GM18499 (cell line): Measurements from ENCODE around the gene CLEC2B.

Source experiments
- ATAC-seq: cut with Tn5 transposase; IDR thresholded peaks from one replicate; pipeline ENCODE4 v1.9.1; 2021; ENCODE audit warnings: moderate number of reproducible peaks; ENCODE audit not compliant: insufficient read depth, unreplicated experiment

The CLEC2B gene

DNA sequence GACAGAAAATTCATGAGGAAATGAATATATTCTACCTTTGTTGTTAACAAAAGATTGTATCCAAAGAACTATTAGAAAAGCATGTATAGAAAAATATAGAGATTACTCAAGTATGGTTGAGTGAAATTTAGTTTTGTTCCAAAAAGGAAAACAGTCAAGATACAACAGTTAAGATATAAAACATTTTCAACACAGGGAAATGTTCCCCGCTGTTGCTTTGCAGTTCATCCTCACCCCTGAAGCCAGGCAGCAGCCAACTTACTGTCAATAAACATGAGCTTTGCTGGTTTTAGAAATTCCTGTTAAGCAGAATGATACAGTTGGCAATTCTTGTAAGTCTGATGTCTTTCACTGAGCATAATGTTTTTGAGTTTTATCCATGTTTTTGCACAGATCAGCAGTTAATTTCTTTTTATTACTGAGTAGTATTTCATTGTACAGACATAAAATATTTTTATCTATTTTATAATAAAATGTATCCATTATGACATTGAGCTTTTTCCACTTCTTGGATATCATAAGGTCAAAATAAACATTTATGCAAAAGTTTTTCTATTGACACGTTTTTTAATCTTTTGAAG lies 1.2 kb upstream of the CLEC2B start:
- ATAC-seq, result no peak

DNA sequence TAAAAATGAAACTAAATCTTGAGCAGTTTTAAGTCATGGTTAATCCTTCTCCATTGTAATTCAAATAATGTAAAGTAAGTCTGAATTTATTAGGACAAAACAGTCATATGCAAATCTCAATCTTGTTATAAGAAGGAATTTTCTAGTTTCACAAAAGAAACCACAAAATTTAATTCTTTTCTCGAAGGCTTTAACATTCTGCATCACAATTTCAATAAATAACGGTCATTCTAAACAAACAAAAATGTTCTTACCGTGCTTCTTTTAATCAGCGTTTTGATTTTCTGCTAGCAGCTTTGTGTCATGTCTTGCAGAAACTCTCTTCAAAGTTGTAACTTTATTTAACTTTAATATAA lies 225 bp downstream of the CLEC2B start:
- no peak for ATAC-seq

DNA sequence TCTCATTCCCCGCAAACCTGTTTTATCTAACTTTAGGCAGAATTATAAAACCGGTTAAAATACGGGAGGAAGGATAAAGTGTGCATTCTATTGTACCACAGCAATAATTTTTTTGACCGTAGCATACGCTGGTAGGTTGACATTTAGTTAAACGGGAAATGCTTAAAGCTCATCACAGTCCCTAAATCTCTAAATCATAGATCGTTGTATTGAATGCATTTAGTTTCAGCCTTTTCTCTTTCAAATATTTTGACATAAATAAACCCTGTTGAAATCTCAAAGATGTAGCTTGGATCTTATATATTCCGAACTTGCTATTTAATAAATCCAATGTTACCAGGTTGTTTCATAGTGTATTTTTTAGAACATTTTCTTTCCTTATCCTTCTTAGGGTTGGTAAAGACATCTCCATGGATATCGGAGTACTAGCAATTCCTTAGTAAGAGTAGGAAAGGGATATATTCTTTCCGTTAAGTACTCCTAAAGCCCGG lies 798 bp downstream of the CLEC2B start:
- no peak for ATAC-seq

DNA sequence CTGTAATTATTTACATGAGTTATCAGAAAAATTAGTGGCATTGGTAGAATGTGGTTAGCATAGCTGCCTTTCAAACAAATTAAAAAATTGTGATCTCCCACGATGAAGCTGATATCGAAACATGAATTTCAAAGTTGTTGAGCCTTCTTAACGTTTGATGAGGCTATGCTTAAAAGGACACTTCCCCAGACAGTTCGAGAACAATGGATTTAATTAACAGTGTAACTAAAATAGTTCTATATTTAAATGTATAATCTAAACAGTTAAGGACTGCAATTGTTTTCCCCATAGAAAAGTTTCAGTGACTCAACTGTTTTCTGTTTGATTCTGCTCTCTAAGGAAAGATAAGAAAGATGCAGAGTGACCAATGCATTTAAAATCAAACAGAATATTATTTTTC lies 1.6 kb downstream of the CLEC2B start:
- no peak for ATAC-seq

DNA sequence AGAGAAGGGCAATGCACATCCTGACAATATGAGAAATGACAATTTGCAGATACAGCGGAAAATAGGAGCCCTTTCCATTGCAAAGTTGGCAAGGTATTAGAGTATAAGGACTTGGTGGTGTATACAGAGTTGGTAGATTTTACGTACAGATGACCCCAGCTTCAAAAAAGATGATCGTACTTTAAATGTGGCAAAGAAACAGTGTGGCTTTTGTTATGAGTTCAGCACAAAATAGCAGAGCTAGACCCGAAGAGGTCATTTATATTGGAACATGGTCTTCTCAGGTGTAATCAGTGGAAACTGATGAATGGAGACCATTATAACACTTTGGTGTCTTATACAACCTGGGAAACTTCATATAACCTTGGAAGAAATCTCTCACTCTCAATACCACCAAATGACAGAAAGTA lies 2.3 kb downstream of the CLEC2B start:
- ATAC-seq, result no peak

DNA sequence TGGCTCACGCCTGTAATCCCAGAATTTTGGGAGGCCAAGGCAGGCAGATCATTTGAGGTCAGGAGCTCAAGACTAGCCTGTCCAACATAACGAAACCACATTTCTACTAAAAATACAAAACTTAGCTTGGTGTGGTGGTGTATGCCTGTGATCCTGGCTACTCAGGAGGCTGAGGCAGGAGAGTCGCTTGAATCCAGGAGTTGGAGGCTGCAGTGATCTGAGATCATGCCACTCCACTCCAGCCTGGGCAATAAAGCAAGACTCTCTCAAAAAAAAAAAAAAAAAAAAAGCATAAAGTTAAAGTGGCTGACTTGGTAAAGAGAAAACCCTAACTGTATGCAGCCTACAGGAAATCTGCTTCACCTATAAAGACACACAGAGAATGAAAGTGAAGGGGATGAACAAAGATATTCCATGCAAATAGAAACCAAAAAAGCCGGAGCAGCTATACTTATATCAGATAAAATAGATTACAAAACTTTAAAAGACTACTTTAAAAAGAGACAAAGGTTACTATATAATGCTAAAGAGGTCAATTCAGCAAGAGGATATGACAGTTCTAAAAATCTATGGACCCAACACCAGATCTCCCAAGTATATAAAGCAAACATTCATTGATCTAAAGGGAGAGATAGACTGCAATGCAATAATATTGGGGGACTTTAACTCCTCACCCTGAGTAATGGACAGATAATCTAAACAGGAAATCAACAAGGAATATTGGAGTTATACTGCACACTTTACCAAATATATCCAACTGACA lies 4.1 kb downstream of the CLEC2B start:
- ATAC-seq, result no peak

DNA sequence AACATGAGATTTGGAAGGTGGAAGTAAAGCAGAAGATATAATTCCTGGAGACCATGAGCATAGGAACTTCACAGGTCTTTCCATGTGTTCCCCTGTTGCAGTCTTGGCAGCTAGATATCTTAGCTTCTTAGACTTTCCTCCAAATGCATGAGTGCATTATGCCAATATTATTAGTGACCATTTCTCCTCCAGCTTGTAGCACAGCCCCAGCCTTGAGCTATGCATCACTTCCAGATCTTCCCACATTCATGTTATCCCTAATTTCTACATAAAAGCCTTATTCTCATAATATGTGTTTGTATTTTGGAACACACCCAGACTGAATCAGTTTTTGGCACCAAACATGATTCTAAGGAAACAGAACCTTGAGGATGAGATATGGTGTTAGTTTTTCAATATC lies 11.0 kb downstream of the CLEC2B start:
- ATAC-seq, result no peak

DNA sequence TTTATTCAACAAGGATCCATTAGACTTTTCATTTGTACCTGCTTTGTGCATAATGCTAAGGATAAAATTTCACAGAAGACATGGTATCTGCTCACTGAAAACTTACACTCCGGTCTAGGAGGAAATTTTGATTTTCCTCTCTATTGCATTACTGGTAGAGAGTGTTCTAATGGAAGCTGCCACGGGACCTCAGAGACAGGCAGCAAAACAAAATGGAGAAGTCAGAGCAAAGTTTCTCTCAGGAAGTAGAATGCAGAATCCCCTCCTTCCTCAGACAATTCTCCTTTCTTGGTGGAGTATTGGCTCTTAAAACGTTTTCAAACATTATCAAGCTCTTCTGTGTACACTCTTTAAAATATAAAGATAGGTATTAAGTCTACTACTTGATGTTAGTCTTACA lies 12.3 kb downstream of the CLEC2B start:
- no peak for ATAC-seq

DNA sequence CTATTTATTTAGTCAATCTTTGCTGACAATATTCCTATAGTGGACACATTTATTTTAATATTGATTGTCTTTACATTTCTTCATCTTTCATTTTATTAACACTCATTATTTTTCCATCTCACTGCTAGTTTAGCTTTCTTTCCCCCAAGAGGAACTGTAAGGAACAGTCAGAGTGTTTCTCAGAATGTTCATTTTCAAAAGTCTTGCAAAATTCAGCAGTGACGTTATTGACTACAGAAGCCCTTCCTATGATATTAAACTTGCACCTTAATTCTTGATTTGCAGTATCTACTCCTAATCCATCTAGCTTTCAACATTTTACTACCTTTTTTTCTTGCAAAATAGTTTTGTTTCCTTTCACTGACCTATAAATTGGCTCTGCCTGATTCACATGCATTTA lies 13.0 kb downstream of the CLEC2B start:
- ATAC-seq, result no peak

DNA sequence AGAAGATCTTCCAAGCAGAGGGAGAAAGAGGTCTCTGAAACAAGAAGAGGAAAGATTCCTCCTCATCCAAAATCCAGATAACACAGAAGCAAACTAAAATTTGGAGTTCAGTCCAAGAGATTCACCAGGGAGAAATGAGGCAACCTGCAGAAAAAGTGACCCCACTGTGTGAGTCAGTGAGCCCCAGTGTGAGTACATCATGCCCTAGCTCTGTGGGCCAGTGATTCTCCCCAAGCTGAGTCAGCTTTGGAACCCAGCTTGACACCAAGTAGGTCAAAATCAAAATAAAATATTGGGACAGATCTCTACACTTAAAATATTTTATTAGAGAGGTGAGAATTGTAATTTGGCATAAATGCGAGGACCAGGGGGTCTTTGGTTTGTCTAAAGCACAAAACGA lies 17.2 kb downstream of the CLEC2B start:
- ATAC-seq, result no peak

DNA sequence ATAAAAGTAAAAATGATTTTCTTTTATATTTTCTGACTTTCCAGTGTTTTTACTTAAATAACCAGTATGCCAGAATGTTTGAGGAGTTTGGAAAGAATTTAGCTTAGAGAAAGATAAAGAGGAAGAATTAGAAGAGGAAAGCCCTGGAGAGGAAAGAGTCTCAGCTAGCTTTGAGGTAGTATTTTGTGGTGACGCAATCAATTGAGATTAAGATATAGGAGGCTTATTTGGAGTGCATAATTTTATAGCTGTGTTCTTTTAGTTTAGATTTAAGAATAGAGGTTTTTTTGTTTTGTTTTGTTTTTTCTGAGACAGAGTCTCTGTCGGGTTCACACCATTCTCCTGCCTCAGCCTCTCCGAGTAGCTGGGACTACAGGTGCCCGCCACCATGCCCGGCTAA lies 18.1 kb downstream of the CLEC2B start:
- ATAC-seq, result no peak

DNA sequence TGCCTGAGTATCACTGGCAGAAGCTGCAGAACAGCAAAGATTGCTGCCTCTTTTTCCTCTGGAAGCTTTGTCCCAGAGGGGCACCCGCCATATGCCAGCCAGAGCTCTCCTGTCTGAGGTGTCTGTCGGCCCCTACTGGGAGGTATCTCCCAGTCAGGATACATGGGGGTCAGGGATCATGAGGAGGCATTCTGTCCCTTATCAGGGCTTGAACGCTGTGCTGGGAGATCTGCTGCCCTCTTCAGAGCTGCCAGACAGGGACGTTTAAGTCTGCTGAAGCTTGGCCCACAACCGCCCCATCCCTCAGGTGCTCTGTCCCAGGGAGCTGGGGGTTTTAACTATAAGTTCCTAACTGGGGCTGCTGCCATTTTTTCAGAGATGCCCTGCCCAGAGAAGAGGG lies 20.3 kb downstream of the CLEC2B start:
- ATAC-seq, result no peak

DNA sequence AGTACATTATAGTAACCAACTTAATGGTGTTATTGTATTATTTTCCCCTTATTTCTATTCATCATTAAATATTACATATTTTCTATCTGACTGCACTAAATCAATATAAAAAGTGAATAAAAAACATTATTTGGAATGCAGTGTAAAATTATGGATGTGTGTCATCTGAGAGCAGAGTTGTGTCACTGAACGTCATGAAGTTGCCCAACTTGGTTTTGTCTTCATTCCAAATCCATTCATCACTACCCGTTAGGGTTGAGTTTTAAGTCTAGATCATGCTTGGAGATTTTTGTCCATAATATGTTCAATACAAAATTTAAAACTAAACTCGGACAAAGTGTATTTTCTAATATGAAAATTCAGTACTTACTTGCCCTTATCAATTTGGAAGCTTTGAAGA lies 25.7 kb downstream of the CLEC2B start:
- no peak for ATAC-seq

DNA sequence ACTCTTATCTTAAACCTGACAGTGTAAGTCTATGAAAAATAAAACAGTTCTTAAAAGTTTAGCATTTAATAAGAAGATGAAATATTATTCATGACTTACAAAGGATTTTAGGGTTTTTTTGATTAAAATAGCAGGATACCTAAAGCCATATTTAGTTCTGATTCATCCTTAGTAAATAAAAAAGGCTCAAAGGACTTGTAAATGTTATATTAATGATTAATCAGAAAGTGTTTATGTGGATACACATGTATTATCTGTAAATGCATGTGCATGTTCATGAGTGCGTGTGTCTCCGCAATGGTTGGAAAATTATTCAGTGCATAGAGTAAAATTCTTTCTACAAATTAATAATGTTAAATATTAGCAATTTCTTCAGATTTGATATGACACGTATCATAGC lies 37.4 kb downstream of the CLEC2B start:
- no peak for ATAC-seq

DNA sequence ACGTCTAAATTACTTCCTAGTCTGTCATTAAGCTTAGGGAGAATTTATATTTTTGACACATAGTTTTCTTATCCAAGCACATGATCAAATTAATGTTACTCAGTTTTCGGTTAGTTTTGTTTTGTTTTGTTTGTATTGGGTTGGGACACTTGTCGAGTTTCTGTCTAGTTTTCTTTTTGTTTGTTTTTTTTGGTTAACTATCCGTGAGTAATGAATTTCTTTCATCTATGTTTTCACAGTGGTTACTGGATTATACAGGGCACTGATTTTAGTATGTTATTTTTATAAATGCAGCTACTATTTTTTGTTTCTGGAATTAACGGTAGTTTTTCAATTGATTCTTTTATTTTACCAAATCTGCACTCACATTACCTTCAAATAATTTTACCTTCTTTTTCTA lies 39.2 kb downstream of the CLEC2B start:
- no peak for ATAC-seq

DNA sequence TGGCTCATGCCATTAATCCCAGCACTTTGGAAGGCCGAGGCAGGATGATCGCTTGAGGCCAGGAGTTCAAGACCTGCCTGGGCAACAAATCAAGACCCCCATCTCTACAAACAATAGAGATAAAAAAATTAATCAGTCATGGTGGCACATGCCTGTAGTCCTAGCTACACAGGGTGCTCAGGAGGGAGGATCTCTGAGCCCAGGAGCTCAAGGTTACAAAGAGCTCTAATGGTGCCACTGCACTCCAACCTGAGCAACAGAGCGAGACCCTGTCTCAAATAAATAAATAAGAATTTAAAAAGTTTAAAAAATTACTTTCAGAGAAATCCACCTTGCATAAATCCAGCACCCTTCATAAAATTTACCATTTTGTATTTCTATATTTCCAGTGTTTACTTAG lies 39.7 kb downstream of the CLEC2B start:
- ATAC-seq, result no peak

DNA sequence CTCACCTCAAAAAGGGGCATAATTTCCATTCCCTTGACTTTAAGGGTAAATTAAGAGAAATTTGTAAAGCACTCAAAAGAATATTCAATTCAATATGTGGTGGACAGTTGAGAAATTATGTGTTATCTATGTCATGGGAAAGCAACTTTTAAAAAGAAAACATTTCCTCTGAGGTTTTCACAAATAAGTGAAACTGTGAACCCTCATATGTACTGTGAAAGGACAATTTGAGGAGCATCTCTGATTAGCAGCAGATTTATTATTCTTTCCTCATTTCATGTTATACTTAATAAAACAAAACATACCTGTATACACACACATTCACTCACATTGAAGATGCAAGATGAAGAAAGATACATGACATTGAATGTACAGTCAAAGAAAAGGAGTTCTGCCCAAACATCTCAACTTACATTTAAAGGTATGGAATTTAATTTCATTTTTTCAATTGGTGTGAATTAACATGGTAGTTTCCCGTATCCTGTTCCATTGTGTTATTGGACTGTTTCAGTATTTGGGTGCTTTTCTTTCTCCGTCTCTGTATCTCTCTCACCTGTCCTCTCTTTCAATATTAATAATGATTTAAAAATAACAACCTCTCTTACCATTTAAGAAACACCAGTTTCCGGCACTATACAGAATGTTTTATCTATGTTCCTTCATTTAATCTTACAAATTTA lies 41.8 kb downstream of the CLEC2B start, which contains the start of gene KLRF1:
KLRF1 (plus strand) TSS at position 273 of the 680 bp plus-strand sequence; CDS start at position 337, 64 bp downstream.
- no peak for ATAC-seq

DNA sequence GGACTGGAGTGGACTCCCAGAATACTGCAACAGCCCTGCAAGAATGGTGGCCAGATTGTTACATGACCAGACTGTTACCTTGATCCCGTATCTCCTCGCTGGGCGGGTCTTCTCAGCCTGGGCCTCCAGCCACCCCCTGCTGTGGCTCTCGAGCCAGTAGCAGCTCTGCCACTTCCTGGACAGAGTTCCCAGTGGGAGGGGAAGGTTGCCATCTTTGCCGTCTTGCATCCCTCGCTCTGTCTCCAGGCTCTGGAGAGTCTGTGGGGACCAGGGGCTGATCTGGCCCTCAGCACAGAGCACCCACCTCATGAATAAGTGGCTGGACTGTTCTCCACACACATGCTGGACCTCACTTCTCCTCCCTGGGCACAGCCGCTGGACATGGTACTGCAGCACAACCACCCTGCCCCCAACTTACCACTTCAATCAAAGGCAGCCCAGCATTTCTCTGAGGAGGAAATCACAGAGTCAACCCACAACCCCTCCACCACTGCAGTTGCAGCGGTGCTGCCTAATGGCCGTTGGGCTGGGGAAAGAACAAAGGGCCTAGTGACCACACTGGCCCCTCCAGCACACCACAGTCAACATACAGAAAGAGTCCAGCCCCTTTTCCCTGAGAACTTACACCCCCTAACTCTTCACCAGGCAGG lies 48.7 kb downstream of the CLEC2B start:
- ATAC-seq, result no peak

DNA sequence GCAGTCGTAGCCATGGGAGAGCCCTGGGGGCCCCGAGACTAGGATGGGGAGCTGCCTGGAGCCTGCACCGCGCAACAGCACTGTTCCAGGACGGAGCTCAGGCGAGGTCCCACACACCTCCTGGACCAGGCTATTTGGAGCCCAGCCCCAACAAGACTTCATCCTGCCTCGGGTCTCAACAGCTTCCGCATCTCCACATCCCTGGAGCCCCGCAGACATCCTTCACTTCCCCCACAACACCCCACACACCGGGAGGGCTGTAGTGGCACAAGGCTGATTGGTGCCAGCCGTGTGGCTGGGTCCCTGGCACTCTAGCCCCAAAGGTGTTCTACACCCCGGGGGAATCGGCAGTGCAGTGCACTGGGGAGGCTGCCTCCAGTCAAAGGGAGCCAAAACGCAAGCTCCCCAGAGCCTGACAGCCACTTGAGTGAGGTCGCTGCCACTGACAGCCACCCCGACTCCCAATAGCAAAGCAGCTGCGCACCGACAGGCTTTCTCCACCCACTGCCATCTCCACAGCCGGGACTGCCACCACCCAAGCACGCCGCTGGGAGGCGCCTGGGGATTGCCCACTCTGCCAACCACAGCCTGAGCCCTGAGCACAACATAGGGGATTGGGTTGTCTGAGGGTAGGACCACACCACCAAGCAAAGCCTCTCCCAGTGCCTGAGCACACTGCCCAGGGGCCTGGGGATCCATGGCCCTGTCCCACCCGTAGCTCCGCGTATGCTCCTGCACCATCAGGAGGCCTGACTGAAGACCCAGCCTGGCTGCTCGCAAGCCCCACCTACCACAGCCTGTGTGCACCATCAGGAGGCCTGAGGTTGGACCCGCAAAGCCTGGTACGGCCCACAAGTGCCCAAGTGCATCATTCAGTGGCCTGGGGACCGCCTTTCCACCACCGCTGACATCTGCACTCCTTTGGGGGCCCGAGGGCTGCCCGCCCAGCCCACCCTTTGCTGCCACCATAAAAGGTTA lies 55.0 kb downstream of the CLEC2B start:
- ATAC-seq, result peak; percentile 55

DNA sequence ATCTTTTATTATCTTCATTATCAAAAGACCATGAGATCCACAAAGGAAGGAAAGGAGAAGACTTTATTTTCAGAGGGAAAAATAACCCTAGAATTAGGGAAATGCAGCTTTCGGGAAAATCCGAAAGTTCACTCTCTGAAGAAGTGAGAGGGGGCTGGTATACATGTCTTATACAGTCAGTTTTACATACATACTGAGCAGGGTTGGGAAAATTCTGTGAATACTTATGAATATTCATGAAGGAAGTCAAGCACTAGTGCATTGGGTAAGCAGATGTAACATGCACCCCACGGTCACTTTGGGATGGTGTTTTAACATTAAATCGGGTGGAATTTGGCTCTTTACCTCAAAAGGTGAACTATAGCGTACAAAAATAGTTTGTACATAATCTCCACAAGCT lies 57.5 kb downstream of the CLEC2B start:
- ATAC-seq, result no peak
